Neural cell (in vitro differentiated cells): Measurements from ENCODE around the gene RPL13A. TPM values are rescaled to one million over a fixed set of nuclear protein-coding genes. Genes with fewer than 3 reads are reported as not detected.

Experiments used
- H2AFZ ChIP-seq: fragments of 200-600, 300-800 bp; sonication (generic), shearing (Covaris generic); 2 replicates; pipeline ENCODE4 v1.6.0; 2014; ENCODE audit warnings: low read depth, mild to moderate bottlenecking, antibody characterized with exemption, low read length, moderate library complexity
- H3F3A ChIP-seq: fragments of 200-600 bp; shearing (Covaris generic); 2 replicates; pipeline ENCODE4 v1.6.1; 2016; ENCODE audit warnings: mild to moderate bottlenecking, moderate library complexity, mixed read lengths, antibody characterized with exemption, low read length; ENCODE audit not compliant: insufficient read depth, poor library complexity, severe bottlenecking
- H3K27ac ChIP-seq: fragments of 200-600, 300-800 bp; sonication (generic), shearing (Covaris generic); 2 replicates; pipeline ENCODE4 v1.5.1; 2014; ENCODE audit warnings: mild to moderate bottlenecking, low read length, moderate library complexity
- H3K27me3 ChIP-seq: fragments of 300-800, 200-600 bp; sonication (generic), shearing (Covaris generic); 2 replicates; pipeline ENCODE4 v1.6.0; 2014; ENCODE audit warnings: mild to moderate bottlenecking, low read depth, low read length, moderate library complexity; ENCODE audit not compliant: insufficient read depth
- H3K36me3 ChIP-seq: fragments of 300-800, 200-600 bp; sonication (generic), shearing (Covaris generic); 2 replicates; pipeline ENCODE4 v1.5.1; 2014; ENCODE audit warnings: mild to moderate bottlenecking, antibody characterized with exemption, low read length, moderate library complexity; ENCODE audit not compliant: insufficient read depth
- H3K4me2 ChIP-seq: fragments of 300-800, 200-600 bp; sonication (generic), shearing (Covaris generic); 2 replicates; pipeline ENCODE4 v1.6.0; 2014; ENCODE audit warnings: mild to moderate bottlenecking, low read length
- H3K4me3 ChIP-seq: fragments of 300-800, 200-600 bp; sonication (generic), shearing (Covaris generic); 2 replicates; pipeline ENCODE4 v1.5.1; 2014; ENCODE audit warnings: mild to moderate bottlenecking, low read length, moderate library complexity
- H3K79me2 ChIP-seq: fragments of 200-600 bp; shearing (Covaris generic); replicated peaks from 2 replicates; pipeline ENCODE4 v1.6.0; 2014; ENCODE audit warnings: mild to moderate bottlenecking, low read length, moderate library complexity; ENCODE audit not compliant: insufficient read depth
- H3K9ac ChIP-seq: fragments of 300-800, 200-600 bp; sonication (generic), shearing (Covaris generic); 2 replicates; pipeline ENCODE4 v1.6.1; 2016; ENCODE audit warnings: mild to moderate bottlenecking, low read length, mixed read lengths
- H3K9me2 ChIP-seq: fragments of 200-600 bp; shearing (Covaris generic); 2 replicates; pipeline ENCODE4 v1.6.1; 2016; ENCODE audit warnings: mild to moderate bottlenecking, low read length, mixed read lengths; ENCODE audit not compliant: insufficient read depth
- H3K9me3 ChIP-seq: fragments of 200-600, 300-800 bp; sonication (generic), shearing (Covaris generic); 2 replicates; pipeline ENCODE4 v1.6.1; 2016; ENCODE audit warnings: mild to moderate bottlenecking, mixed run types, low read length, moderate library complexity, mixed read lengths
- H4K20me1 ChIP-seq: fragments of 200-600 bp; shearing (Covaris generic); 2 replicates; pipeline ENCODE4 v1.6.1; 2016; ENCODE audit warnings: mild to moderate bottlenecking, mixed run types; ENCODE audit not compliant: insufficient read depth
- CTCF ChIP-seq: fragments of 450-650 bp; IDR thresholded peaks from 2 replicates; pipeline ENCODE4 v1.5.1; 2014; ENCODE audit warnings: antibody characterized with exemption, mild to moderate bottlenecking, moderate library complexity; ENCODE audit not compliant: poor library complexity, severe bottlenecking
- EP300 ChIP-seq: fragments of 450-650 bp; conservative IDR thresholded peaks from 2 replicates; pipeline ENCODE4 v1.6.1; 2014; ENCODE audit warnings: antibody characterized with exemption, mild to moderate bottlenecking, moderate library complexity; ENCODE audit not compliant: poor library complexity, severe bottlenecking
- EZH2 ChIP-seq: fragments of 200-600, 300-800 bp; shearing (Covaris generic), sonication (generic); IDR thresholded peaks from 2 replicates; pipeline ENCODE4 v1.6.1; 2014; ENCODE audit warnings: antibody characterized with exemption, low read length, borderline replicate concordance, mild to moderate bottlenecking; ENCODE audit not compliant: insufficient read depth, poor library complexity, severe bottlenecking
- MXI1 ChIP-seq: fragments of 450-650 bp; conservative IDR thresholded peaks from 2 replicates; pipeline ENCODE4 v1.6.1; 2014; ENCODE audit warnings: antibody characterized with exemption, mild to moderate bottlenecking; ENCODE audit not compliant: poor library complexity, severe bottlenecking
- POLR2AphosphoS5 ChIP-seq: IDR thresholded peaks from 2 replicates; pipeline ENCODE4 v1.6.1; 2012
- RAD21 ChIP-seq: fragments of 450-650 bp; conservative IDR thresholded peaks from 2 replicates; pipeline ENCODE4 v1.6.1; 2014; ENCODE audit warnings: antibody characterized with exemption, mild to moderate bottlenecking, moderate library complexity
- REST ChIP-seq: IDR thresholded peaks from 2 replicates; pipeline ENCODE4 v1.6.1; 2012; ENCODE audit warnings: borderline replicate concordance
- SMC3 ChIP-seq: fragments of 450-650 bp; conservative IDR thresholded peaks from 2 replicates; pipeline ENCODE4 v1.6.1; 2014; ENCODE audit warnings: antibody characterized with exemption, mild to moderate bottlenecking, moderate library complexity; ENCODE audit not compliant: poor library complexity
- TAF1 ChIP-seq: IDR thresholded peaks from 2 replicates; pipeline ENCODE4 v1.6.1; 2012; ENCODE audit warnings: low read depth
- polyA plus RNA-seq: library from polyadenylated mRNA; depleted of rRNA; stranded (reverse); fragments of >200 nt; gene quantifications from 2 replicates; pipeline ENCODE4 v1.2.3, GENCODE V29; 2014

RPL13A gene
- polyA plus RNA-seq, 1 donor from 2014 or later = 2,313 TPM

GRCh38 chr19:49481020-49481683 lies 6.3 kb upstream of the RPL13A start:
- H3K9ac ChIP-seq = no peak overlapping the region
- H2AFZ ChIP-seq = no peak overlapping the region
- H3K79me2 ChIP-seq = no peaks in the 10 kb centered on the region
- H3K36me3 ChIP-seq = no peaks in the 10 kb centered on the region
- no peaks in the 10 kb centered on the region for H3K9me3 ChIP-seq
- no peak for TF ChIP-seq TAF1
- TF ChIP-seq RAD21 = no peak
- TF ChIP-seq REST = no peak
- TF ChIP-seq EZH2 = no peak
- TF ChIP-seq SMC3 = no peak
- TF ChIP-seq CTCF = no peak
- no peaks in the 10 kb centered on the region for H3F3A ChIP-seq
- H3K27me3 ChIP-seq = no peaks in the 10 kb centered on the region
- no peaks in the 10 kb centered on the region for H3K9me2 ChIP-seq
- H3K27ac ChIP-seq = no peak overlapping the region
- no peak overlapping the region for H3K4me2 ChIP-seq
- no peaks in the 10 kb centered on the region for H4K20me1 ChIP-seq
- H3K4me3 ChIP-seq = no peak overlapping the region

- Histone ChIP-seq H3K9ac (no peak overlapping the region), H3K27me3 (no peaks in the 10 kb centered on the region), H3K27ac (no peak overlapping the region), H3K4me3 (no peak overlapping the region), H3K36me3 (no peaks in the 10 kb centered on the region), H3K4me2 (no peak overlapping the region), H3K79me2 (peaks cover 28% of the 10 kb centered on the region), H4K20me1 (peaks cover 11% of the 10 kb centered on the region), H3K9me3 (no peaks in the 10 kb centered on the region), H3F3A (no peaks in the 10 kb centered on the region), H3K9me2 (no peaks in the 10 kb centered on the region), H2AFZ (no peak overlapping the region)
- no peak for TF ChIP-seq SMC3
- TF ChIP-seq EP300 = no peak
- TF ChIP-seq POLR2AphosphoS5 = no peak
- TF ChIP-seq EZH2 = no peak
- TF ChIP-seq CTCF = no peak
- TF ChIP-seq RAD21 = no peak
- TF ChIP-seq TAF1 = no peak
- TF ChIP-seq MXI1 = no peak
- TF ChIP-seq REST = no peak
These were observed 1.2 kb upstream of the RPL13A start for GRCh38 chr19:49486232-49486631.
